NCI-H2196 (cell line): Measurements from ENCODE around the gene LYZL1.
"Not testable (repeated sequence)": the region's sequence is repeated elsewhere in the genome, so short reads cannot be mapped to it uniquely, and the experiment has no call there.

Experiments used
- DNase-seq: peaks from one replicate; lab custom pipeline; 2025; ENCODE audit not compliant: unreplicated experiment; lab: John Stamatoyannopoulos, UW

The LYZL1 gene

GRCh38 chr10:29327746-29328102, 38.9 kb downstream of the LYZL1 start:
- DNase-seq, result no peak

GRCh38 chr10:29328983-29329382, 40.1 kb downstream of the LYZL1 start:
- no peak for DNase-seq

- no peak for DNase-seq
Observed at GRCh38 chr10:29329420-29329819, 40.5 kb downstream of the LYZL1 start.

- peak; percentile 14 for DNase-seq
Observed at GRCh38 chr10:29332061-29332760, 43.3 kb downstream of the LYZL1 start.

- no peak for DNase-seq
Observed at GRCh38 chr10:29332761-29333148, 43.9 kb downstream of the LYZL1 start.

- DNase-seq, result not testable (repeated sequence)
Observed at GRCh38 chr10:29337526-29337925, 48.7 kb downstream of the LYZL1 start.

GRCh38 chr10:29343607-29344038, 54.8 kb downstream of the LYZL1 start:
- no peak for DNase-seq

GRCh38 chr10:29344073-29344820, 55.4 kb downstream of the LYZL1 start:
- no peak for DNase-seq

GRCh38 chr10:29345144-29345909, 56.5 kb downstream of the LYZL1 start:
- DNase-seq, result no peak

GRCh38 chr10:29345910-29346209, 57.0 kb downstream of the LYZL1 start:
- no peak for DNase-seq

GRCh38 chr10:29346296-29347001, 57.6 kb downstream of the LYZL1 start:
- no peak for DNase-seq

GRCh38 chr10:29348836-29349235, 60.0 kb downstream of the LYZL1 start:
- DNase-seq, result no peak

GRCh38 chr10:29353305-29353704, 64.4 kb downstream of the LYZL1 start:
- DNase-seq, result no peak

GRCh38 chr10:29353887-29354561, 65.2 kb downstream of the LYZL1 start:
- DNase-seq, result no peak

GRCh38 chr10:29355411-29355991, 66.6 kb downstream of the LYZL1 start:
- DNase-seq, result no peak

GRCh38 chr10:29356931-29357330, 68.1 kb downstream of the LYZL1 start:
- DNase-seq, result no peak

- no peak for DNase-seq
Observed at GRCh38 chr10:29358010-29358616, 69.2 kb downstream of the LYZL1 start.

GRCh38 chr10:29360215-29360853, 71.5 kb downstream of the LYZL1 start:
- not testable (repeated sequence) for DNase-seq
